ENCODE measurements around the gene FOXL3. TPM values are rescaled to one million over a fixed set of nuclear protein-coding genes. Genes with fewer than 3 reads are reported as not detected.

The FOXL3 gene
- total and polyA plus RNA-seq, 2 experiments from 2014 or later = not detected

DNA sequence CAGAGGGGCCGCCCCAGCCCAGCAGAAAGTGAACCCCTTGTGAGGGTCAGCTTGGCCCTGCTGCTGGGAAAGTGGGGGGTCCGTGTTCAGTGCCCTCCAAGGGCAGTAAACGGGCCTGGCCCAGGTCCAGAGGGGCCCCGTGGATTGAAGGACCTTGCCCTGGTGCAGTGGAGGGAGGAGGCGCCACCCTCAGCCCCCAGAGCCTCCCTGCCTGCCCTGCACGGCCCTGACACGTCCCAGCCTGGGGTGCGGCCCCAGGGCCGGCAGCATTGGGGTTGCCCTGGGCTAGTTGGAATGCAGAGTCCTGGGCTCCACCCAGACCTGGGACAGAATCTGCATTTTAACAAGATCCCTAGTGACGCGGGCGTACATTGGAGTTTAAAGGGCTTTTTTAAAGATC is 42.8 kb upstream of the FOXL3 start:
- Mint-ChIP-seq H3K4me3 (no peak overlapping the region), H3K27me3 (ENCODE audit: insufficient read depth, low read depth, poor library complexity) (peaks cover 3% of the 10 kb centered on the region), H3K36me3 (ENCODE audit: low read depth) (peaks cover 50% of the 10 kb centered on the region), H3K9me3 (peaks cover 3% of the 10 kb centered on the region; the same call in 1 of the 3 replicates), H3K27ac (no peak overlapping the region; the same call in 1 of the 2 replicates), H3K4me1 (no peaks in the 10 kb centered on the region)
- DNase-seq (ENCODE audit: low spot score) (no peak), ATAC-seq (no peak)
- TF ChIP-seq, protein P1, sequence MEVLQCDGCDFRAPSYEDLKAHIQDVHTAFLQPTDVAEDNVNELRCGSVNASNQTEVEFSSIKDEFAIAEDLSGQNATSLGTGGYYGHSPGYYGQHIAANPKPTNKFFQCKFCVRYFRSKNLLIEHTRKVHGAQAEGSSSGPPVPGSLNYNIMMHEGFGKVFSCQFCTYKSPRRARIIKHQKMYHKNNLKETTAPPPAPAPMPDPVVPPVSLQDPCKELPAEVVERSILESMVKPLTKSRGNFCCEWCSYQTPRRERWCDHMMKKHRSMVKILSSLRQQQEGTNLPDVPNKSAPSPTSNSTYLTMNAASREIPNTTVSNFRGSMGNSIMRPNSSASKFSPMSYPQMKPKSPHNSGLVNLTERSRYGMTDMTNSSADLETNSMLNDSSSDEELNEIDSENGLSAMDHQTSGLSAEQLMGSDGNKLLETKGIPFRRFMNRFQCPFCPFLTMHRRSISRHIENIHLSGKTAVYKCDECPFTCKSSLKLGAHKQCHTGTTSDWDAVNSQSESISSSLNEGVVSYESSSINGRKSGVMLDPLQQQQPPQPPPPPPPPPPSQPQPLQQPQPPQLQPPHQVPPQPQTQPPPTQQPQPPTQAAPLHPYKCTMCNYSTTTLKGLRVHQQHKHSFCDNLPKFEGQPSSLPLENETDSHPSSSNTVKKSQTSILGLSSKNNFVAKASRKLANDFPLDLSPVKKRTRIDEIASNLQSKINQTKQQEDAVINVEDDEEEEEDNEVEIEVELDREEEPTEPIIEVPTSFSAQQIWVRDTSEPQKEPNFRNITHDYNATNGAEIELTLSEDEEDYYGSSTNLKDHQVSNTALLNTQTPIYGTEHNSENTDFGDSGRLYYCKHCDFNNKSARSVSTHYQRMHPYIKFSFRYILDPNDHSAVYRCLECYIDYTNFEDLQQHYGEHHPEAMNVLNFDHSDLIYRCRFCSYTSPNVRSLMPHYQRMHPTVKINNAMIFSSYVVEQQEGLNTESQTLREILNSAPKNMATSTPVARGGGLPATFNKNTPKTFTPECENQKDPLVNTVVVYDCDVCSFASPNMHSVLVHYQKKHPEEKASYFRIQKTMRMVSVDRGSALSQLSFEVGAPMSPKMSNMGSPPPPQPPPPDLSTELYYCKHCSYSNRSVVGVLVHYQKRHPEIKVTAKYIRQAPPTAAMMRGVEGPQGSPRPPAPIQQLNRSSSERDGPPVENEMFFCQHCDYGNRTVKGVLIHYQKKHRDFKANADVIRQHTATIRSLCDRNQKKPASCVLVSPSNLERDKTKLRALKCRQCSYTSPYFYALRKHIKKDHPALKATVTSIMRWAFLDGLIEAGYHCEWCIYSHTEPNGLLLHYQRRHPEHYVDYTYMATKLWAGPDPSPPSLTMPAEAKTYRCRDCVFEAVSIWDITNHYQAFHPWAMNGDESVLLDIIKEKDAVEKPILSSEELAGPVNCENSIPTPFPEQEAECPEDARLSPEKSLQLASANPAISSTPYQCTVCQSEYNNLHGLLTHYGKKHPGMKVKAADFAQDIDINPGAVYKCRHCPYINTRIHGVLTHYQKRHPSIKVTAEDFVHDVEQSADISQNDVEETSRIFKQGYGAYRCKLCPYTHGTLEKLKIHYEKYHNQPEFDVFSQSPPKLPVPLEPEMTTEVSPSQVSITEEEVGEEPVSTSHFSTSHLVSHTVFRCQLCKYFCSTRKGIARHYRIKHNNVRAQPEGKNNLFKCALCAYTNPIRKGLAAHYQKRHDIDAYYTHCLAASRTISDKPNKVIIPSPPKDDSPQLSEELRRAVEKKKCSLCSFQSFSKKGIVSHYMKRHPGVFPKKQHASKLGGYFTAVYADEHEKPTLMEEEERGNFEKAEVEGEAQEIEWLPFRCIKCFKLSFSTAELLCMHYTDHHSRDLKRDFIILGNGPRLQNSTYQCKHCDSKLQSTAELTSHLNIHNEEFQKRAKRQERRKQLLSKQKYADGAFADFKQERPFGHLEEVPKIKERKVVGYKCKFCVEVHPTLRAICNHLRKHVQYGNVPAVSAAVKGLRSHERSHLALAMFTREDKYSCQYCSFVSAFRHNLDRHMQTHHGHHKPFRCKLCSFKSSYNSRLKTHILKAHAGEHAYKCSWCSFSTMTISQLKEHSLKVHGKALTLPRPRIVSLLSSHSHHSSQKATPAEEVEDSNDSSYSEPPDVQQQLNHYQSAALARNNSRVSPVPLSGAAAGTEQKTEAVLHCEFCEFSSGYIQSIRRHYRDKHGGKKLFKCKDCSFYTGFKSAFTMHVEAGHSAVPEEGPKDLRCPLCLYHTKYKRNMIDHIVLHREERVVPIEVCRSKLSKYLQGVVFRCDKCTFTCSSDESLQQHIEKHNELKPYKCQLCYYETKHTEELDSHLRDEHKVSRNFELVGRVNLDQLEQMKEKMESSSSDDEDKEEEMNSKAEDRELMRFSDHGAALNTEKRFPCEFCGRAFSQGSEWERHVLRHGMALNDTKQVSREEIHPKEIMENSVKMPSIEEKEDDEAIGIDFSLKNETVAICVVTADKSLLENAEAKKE (CRISPR knock-in tag; IDR thresholded peaks at IDR 0.05) = no peak
- no peak for TF ChIP-seq EZH2 (IDR thresholded peaks at IDR 0.05; ENCODE audit: low read depth, unreplicated experiment)
- no peak for TF ChIP-seq NANOG (IDR thresholded peaks at IDR 0.05; ENCODE audit: borderline replicate concordance)
- TF ChIP-seq POLR2AphosphoS5 (IDR thresholded peaks at IDR 0.05; ENCODE audit: low read depth) = no peak
- TF ChIP-seq, protein P2, sequence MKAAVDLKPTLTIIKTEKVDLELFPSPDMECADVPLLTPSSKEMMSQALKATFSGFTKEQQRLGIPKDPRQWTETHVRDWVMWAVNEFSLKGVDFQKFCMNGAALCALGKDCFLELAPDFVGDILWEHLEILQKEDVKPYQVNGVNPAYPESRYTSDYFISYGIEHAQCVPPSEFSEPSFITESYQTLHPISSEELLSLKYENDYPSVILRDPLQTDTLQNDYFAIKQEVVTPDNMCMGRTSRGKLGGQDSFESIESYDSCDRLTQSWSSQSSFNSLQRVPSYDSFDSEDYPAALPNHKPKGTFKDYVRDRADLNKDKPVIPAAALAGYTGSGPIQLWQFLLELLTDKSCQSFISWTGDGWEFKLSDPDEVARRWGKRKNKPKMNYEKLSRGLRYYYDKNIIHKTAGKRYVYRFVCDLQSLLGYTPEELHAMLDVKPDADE (IDR thresholded peaks at IDR 0.05) = no peak
- no peak for TF ChIP-seq JUNB (IDR thresholded peaks at IDR 0.05; ENCODE audit: unreplicated experiment)
- TF ChIP-seq ZNF114 (CRISPR knock-in tag; IDR thresholded peaks at IDR 0.05) = no peak
- TF ChIP-seq STAT1 (IDR thresholded peaks at IDR 0.05; ENCODE audit: unreplicated experiment) = no peak
- TF ChIP-seq, protein P3, sequence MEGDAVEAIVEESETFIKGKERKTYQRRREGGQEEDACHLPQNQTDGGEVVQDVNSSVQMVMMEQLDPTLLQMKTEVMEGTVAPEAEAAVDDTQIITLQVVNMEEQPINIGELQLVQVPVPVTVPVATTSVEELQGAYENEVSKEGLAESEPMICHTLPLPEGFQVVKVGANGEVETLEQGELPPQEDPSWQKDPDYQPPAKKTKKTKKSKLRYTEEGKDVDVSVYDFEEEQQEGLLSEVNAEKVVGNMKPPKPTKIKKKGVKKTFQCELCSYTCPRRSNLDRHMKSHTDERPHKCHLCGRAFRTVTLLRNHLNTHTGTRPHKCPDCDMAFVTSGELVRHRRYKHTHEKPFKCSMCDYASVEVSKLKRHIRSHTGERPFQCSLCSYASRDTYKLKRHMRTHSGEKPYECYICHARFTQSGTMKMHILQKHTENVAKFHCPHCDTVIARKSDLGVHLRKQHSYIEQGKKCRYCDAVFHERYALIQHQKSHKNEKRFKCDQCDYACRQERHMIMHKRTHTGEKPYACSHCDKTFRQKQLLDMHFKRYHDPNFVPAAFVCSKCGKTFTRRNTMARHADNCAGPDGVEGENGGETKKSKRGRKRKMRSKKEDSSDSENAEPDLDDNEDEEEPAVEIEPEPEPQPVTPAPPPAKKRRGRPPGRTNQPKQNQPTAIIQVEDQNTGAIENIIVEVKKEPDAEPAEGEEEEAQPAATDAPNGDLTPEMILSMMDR (conservative IDR thresholded peaks at IDR 0.05; ENCODE audit: low read depth in 2 of 2) = no peak
- TF ChIP-seq, protein P4, sequence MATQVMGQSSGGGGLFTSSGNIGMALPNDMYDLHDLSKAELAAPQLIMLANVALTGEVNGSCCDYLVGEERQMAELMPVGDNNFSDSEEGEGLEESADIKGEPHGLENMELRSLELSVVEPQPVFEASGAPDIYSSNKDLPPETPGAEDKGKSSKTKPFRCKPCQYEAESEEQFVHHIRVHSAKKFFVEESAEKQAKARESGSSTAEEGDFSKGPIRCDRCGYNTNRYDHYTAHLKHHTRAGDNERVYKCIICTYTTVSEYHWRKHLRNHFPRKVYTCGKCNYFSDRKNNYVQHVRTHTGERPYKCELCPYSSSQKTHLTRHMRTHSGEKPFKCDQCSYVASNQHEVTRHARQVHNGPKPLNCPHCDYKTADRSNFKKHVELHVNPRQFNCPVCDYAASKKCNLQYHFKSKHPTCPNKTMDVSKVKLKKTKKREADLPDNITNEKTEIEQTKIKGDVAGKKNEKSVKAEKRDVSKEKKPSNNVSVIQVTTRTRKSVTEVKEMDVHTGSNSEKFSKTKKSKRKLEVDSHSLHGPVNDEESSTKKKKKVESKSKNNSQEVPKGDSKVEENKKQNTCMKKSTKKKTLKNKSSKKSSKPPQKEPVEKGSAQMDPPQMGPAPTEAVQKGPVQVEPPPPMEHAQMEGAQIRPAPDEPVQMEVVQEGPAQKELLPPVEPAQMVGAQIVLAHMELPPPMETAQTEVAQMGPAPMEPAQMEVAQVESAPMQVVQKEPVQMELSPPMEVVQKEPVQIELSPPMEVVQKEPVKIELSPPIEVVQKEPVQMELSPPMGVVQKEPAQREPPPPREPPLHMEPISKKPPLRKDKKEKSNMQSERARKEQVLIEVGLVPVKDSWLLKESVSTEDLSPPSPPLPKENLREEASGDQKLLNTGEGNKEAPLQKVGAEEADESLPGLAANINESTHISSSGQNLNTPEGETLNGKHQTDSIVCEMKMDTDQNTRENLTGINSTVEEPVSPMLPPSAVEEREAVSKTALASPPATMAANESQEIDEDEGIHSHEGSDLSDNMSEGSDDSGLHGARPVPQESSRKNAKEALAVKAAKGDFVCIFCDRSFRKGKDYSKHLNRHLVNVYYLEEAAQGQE (IDR thresholded peaks at IDR 0.05; ENCODE audit: unreplicated experiment) = no peak
- Histone ChIP-seq H3K4me3 (no peak overlapping the region), H3K79me2 (replicated peaks; ENCODE audit: insufficient read depth) (no peaks in the 10 kb centered on the region), H3K27ac (ENCODE audit: low read depth) (no peak overlapping the region), H2AFZ (no peak overlapping the region), H3K27me3 (ENCODE audit: insufficient read depth) (no peaks in the 10 kb centered on the region), H3K4me2 (no peak overlapping the region), H3K36me3 (ENCODE audit: insufficient read depth) (no peaks in the 10 kb centered on the region), H3K4me1 (ENCODE audit: insufficient read depth) (no peaks in the 10 kb centered on the region), H4K20me1 (replicated peaks; ENCODE audit: insufficient read depth) (no peaks in the 10 kb centered on the region), H3F3A (replicated peaks; ENCODE audit: low read depth) (no peaks in the 10 kb centered on the region), H3K9me2 (ENCODE audit: insufficient read depth) (no peaks in the 10 kb centered on the region)

All from GM23338 (cell line).